ENCODE measurements around the gene AKR1E2. TPM values are rescaled to one million over a fixed set of nuclear protein-coding genes. Genes with fewer than 3 reads are reported as not detected.

Gene AKR1E2
- total and polyA plus RNA-seq, 12 donors: 0.95 to 13.5 (median 3.6) TPM

DNA sequence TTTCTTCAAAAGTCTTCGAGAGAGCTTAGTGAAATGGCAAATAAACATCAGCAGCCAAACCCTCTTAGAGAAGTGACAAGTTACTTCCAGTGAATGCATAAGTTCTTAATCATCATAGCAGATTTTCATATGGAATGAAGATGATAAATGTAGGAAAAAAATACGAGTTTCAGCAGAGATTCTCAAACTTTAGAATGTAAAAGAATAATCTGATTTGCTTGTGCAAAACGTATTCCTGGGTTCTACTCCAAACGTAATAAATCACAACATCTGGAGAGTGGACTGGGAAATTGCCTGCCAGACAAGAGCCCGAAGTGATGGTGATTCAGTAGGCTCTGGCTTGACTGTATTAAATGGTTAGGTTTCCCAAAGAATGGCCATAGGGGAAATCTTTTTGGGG lies 62.2 kb downstream of the AKR1E2 start:
- WGBS, 4 donors: 52 to 58% (median 57%) methylated on average over 5 of the region's 5 CpGs
- intact Hi-C loops (cut with DNase I): no loop called here
- Histone ChIP-seq H3K4me1 (replicated peaks in 1 of 2) (peaks cover 0 to 5% of the 10 kb centered on the region in 2 donors), H3K27me3 (no peaks in the 10 kb centered on the region), H3K36me3 (replicated peaks in 1 of 2) (no peaks in the 10 kb centered on the region), H3K9me3 (replicated peaks in 1 of 3) (no peaks in the 10 kb centered on the region), H3K27ac (no peak overlapping the region), H3K4me3 (no peak overlapping the region)
- no peak for TF ChIP-seq POLR2A (IDR thresholded peaks at IDR 0.05)
- TF ChIP-seq, protein P1, sequence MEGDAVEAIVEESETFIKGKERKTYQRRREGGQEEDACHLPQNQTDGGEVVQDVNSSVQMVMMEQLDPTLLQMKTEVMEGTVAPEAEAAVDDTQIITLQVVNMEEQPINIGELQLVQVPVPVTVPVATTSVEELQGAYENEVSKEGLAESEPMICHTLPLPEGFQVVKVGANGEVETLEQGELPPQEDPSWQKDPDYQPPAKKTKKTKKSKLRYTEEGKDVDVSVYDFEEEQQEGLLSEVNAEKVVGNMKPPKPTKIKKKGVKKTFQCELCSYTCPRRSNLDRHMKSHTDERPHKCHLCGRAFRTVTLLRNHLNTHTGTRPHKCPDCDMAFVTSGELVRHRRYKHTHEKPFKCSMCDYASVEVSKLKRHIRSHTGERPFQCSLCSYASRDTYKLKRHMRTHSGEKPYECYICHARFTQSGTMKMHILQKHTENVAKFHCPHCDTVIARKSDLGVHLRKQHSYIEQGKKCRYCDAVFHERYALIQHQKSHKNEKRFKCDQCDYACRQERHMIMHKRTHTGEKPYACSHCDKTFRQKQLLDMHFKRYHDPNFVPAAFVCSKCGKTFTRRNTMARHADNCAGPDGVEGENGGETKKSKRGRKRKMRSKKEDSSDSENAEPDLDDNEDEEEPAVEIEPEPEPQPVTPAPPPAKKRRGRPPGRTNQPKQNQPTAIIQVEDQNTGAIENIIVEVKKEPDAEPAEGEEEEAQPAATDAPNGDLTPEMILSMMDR (IDR thresholded peaks at IDR 0.05): no peak
- DNase-seq: no peak

DNA sequence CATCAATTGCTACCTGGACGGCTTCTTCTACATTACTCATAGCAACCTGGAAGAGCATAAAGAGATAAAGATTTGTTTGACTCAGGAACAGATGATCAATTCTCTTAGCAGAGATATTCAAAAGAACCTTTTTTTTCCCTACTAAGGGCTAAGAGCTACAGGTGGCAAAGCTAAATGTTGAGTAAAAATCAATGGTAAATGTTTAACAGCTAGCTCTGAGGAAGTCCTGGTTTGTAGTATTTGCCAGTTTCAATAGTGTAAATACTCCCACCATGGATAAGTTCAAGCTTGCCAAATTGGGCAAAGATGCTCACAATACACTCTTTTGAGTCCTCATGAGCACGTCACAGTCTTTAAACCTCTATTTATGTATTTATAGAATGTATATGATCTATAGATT lies 64.0 kb downstream of the AKR1E2 start:
- Histone ChIP-seq H3K9me3 (replicated peaks in 1 of 3) (no peaks in the 10 kb centered on the region), H3K36me3 (replicated peaks in 1 of 2) (no peaks in the 10 kb centered on the region), H3K4me1 (replicated peaks in 1 of 2) (peaks cover 0 to 13% of the 10 kb centered on the region in 2 donors), H3K27ac (no peak overlapping the region), H3K4me3 (no peak overlapping the region), H3K27me3 (no peaks in the 10 kb centered on the region)
- intact Hi-C loops (cut with DNase I): no loop called here
- TF ChIP-seq, protein P1 (IDR thresholded peaks at IDR 0.05): no peak
- TF ChIP-seq POLR2A (IDR thresholded peaks at IDR 0.05): no peak
- DNase-seq: no peak
- WGBS, 4 donors: 82 to 96% (median 94%) methylated on average over 2 of the region's 2 CpGs

DNA sequence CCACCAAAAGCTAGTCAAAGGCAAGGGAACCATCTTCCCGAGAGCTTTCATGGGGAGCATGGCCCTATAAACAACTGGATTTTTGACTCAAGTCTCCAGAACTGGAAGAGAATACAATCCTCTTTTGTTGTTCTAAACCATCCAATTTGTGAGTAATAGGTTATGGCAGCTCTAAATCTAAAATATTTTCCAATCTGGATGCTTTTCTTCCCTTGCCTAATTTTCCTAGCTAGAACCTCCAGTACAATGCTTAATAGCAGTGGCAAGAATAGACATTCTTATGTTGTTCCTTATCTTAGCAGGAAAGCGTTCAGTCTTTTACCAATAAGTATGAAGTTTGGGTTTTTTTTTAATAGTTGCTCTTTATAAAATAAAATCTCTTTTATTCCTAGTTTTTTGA lies 66.7 kb downstream of the AKR1E2 start:
- intact Hi-C loops (cut with DNase I): no loop called here
- 89 to 94% (median 91%) methylated on average over 2 of the region's 2 CpGs for WGBS, 4 donors
- no peak overlapping the region for H3K27ac ChIP-seq

GRCh38 chr10:4894335-4894734 lies 68.3 kb downstream of the AKR1E2 start:
- H3K27me3 ChIP-seq: no peaks in the 10 kb centered on the region

More for the DNA sequence above, 66.7 kb downstream of the AKR1E2 start:
- Histone ChIP-seq H3K9me3 (replicated peaks in 1 of 3) (no peaks in the 10 kb centered on the region), H3K4me1 (replicated peaks in 1 of 2) (peaks cover 0 to 13% of the 10 kb centered on the region in 2 donors), H3K36me3 (replicated peaks in 1 of 2) (no peaks in the 10 kb centered on the region), H3K4me3 (no peak overlapping the region), H3K27me3 (no peaks in the 10 kb centered on the region)
- TF ChIP-seq, protein P1 (IDR thresholded peaks at IDR 0.05): no peak
- TF ChIP-seq POLR2A (IDR thresholded peaks at IDR 0.05): no peak
- DNase-seq: no peak

More at GRCh38 chr10:4894335-4894734, 68.3 kb downstream of the AKR1E2 start:
- no peak for DNase-seq
- TF ChIP-seq, protein P1 (IDR thresholded peaks at IDR 0.05): no peak
- no peak for TF ChIP-seq POLR2A (IDR thresholded peaks at IDR 0.05)
- Histone ChIP-seq H3K4me3 (no peak overlapping the region), H3K27ac (no peak overlapping the region), H3K9me3 (replicated peaks in 1 of 3) (no peaks in the 10 kb centered on the region), H3K4me1 (replicated peaks in 1 of 2) (peaks cover 0 to 13% of the 10 kb centered on the region in 2 donors), H3K36me3 (replicated peaks in 1 of 2) (no peaks in the 10 kb centered on the region)
- intact Hi-C loops (cut with DNase I): no loop called here
- WGBS, 4 donors: 86 to 95% (median 94%) methylated on average over 2 of the region's 2 CpGs

Other genes with a start within 250 kb of the AKR1E2 start
- 10 to 100 TPM in 3 of 9 donors, 1 to 10 TPM in 6; 4.6 to 22.6 (median 6.9) TPM for gene AKR1C1, start 137.2 kb downstream of the AKR1E2 start, total RNA-seq
- 10 to 100 TPM in 2 of 3 donors, 1 to 10 TPM in 1; 9.9 to 14.8 (median 14.2) TPM for gene AKR1C1, start 137.2 kb downstream of the AKR1E2 start, polyA plus RNA-seq
- gene AKR1C2, start 177.7 kb downstream of the AKR1E2 start, total RNA-seq: 10 to 100 TPM in 4 of 9 donors, 1 to 10 TPM in 5; 3.5 to 27.4 (median 8.2) TPM
- 10 to 100 TPM in 2 of 3 donors, 1 to 10 TPM in 1; 9.7 to 23.8 (median 11.9) TPM for gene AKR1C2, start 177.7 kb downstream of the AKR1E2 start, polyA plus RNA-seq